Coronary artery (tissue), 2 donors: ENCODE data around the gene ADAMTS8.

Experiments
- DNase-seq: peaks from one replicate; pipeline ENCODE4 v3.0.0-alpha.2; 2017; ENCODE audit warnings: low spot score
- H3K27ac ChIP-seq, 2 donors: fragments of 200-600 bp; sonication (generic); one replicate each; pipeline ENCODE4 v1.5.1; 2016 to 2019
- H3K4me3 ChIP-seq: fragments of 200-600 bp; sonication (generic); 2 replicates; pipeline ENCODE4 v1.5.1; 2016; ENCODE audit warnings: mild to moderate bottlenecking, moderate library complexity
- CTCF ChIP-seq: fragments of 200-600 bp; sonication (generic); IDR thresholded peaks from one replicate; pipeline ENCODE4 v1.5.1; 2019; ENCODE audit warnings: antibody characterized with exemption

Gene ADAMTS8

DNA sequence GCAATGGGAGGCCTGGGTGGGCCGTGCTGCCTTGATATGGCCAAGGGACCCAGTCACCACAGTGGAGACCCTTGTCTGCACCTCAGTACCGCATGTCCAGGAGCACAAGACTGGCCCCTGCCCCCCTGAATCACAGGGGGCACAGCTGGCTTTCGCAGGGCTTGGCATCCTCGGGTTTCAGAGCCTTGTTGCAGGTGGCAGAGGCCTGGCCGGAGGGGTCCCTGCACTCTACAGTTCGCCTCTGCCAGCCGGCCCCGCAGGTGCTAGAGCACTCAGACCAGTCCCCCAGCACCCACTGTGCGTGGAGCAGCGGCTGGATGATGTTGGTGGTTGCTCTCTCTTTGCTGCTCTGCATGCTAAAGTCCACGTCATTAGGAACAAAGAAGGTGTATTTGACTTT lies 23.0 kb downstream of the ADAMTS8 start:
- TF ChIP-seq CTCF, result no peak
- peak overlapping the region in 1 of 2 donors; percentile 44 for H3K27ac ChIP-seq
- DNase-seq, result no peak

DNA sequence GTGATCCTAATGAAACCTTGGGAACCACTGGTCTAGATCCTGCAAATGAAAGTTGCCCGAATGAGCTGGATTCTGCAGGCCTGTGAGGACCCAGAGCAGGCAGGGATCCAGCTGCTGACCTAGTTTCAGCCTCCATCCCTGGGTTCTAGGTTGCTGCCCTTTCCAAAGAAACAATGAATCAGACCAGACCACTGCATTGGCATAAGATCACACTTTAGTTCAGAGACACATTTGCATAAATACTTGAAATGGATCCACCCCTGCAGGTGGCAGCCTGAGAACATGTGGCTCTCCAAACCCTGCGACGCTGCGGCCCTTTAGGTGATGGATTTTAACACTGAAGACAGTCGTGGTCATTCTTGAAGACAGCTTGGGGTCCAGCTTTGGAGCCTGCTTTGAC lies 23.7 kb downstream of the ADAMTS8 start:
- DNase-seq, result no peak
- H3K4me3 ChIP-seq, result no peak overlapping the region
- no peak for TF ChIP-seq CTCF
- peak overlapping the region; percentile 49 to 81 for H3K27ac ChIP-seq

More for the DNA sequence above, 23.0 kb downstream of the ADAMTS8 start:
- no peak overlapping the region for H3K4me3 ChIP-seq

DNA sequence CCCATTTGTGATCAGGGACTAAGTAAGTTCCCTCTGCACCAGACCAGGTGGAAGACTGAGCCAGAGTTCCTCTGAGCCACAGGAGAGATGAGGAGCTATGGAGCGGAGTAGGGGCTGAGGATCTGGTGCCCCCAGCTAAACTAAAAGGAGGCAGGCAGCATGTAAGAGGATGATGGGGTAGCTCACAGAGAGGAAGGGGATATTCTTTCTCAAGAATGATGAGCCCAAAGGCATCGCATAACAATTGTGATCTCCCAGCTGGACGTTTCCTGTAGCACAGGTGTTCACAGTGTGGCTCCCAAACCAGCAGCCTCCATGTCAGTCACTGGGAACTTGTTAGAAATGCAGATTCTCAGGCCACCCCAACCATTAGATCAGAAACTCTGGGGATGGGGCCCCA lies 24.4 kb downstream of the ADAMTS8 start:
- no peak overlapping the region for H3K4me3 ChIP-seq
- no peak for TF ChIP-seq CTCF
- peak overlapping the region; percentile 81 to 90 for H3K27ac ChIP-seq
- DNase-seq, result no peak

DNA sequence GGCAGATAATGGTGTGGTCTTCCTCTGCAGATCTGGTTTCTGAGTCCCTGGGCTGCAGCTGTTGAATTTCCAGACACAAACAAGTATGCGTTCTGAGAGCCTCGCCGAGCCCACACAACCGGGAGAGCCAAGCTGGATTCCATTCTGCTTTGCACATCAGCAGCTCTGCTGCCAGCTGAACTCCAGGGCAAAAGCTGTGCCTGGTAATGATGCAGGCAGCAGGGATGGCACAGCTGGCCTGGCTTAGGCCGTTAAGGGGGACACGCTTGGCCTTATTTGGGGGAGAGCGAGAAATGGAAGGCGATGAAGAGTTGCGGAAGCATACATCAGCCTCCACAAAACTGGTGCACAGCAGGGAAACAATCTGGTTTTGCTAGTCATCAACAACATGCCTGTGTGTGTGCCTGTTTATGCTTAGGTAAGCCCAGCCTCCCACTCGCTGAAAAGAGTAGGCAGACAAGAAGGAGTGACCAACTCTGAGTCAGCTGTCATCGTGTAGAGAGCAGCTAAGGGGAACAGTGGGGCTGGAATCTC lies 25.1 kb downstream of the ADAMTS8 start:
- peak overlapping the region; percentile 81 to 90 for H3K27ac ChIP-seq
- peak; percentile 93 for DNase-seq
- H3K4me3 ChIP-seq, result peak overlapping the region; percentile 31
- TF ChIP-seq CTCF, result no peak

GRCh38 chr11:130402570-130402969 lies 25.8 kb downstream of the ADAMTS8 start:
- Histone ChIP-seq H3K4me3 (no peak overlapping the region), H3K27ac (peak overlapping the region; percentile 81 to 90)
- no peak for TF ChIP-seq CTCF
- DNase-seq, result no peak

DNA sequence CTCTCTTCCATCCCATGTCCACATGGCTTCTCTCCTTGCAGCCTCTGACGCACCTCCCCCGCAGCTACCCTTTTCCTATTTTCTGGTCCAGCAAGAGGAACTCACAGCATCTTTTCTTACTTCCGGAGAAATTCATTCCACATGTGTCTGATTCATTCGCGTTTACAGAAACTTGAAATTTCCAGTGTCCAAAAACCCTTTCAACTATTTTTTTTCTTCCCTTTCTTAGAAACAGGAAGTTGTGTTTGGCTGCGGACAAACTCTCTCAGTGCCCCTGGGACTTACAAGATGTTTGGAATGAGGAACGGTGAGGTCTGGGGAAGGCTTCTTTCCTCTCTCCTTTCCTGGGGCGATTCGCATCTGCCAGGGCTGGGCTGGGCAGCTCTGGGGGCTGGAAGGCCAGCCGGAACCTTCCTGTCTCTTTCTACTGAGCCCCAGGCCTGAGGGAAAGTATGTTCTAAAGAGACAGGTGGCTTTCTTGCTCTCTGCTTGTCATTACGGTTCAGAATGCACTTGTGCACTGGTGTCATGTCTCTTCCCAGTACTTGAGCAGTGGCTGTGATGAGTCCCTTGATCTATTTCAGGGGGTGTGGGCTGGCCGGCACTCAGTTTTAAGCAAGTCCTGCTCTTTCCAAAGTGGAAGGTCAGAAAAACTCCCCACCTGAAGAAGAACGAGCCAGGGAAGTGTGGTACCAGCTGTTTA lies 27.5 kb downstream of the ADAMTS8 start:
- peak overlapping the region; percentile 22 to 90 for H3K27ac ChIP-seq
- no peak for TF ChIP-seq CTCF

GRCh38 chr11:130399196-130399595 lies 29.2 kb downstream of the ADAMTS8 start:
- TF ChIP-seq CTCF, result no peak
- DNase-seq, result no peak
- no peak overlapping the region for H3K4me3 ChIP-seq
- H3K27ac ChIP-seq, result no peak overlapping the region

More for the DNA sequence above, 27.5 kb downstream of the ADAMTS8 start:
- H3K4me3 ChIP-seq, result peak overlapping the region; percentile 25
- no peak for DNase-seq
